GM12865 (cell line): Measurements from ENCODE around the gene XKRX.

Source experiments
- DNase-seq: peaks from one replicate; pipeline ENCODE4 v3.0.0; 2010; ENCODE audit warnings: low read depth
- H3K4me3 ChIP-seq: 2 replicates; pipeline ENCODE4 v1.5.1; 2011; ENCODE audit warnings: mild to moderate bottlenecking, low read depth, low read length, control low read depth
- TF ChIP-seq, protein P1 (sequence below): IDR thresholded peaks from 2 replicates; pipeline ENCODE4 v1.5.1; 2011; ENCODE audit warnings: low read length, control low read depth, low read depth, inconsistent platforms; ENCODE audit not compliant: insufficient read depth; ENCODE audit errors: missing control alignments

XKRX gene

DNA sequence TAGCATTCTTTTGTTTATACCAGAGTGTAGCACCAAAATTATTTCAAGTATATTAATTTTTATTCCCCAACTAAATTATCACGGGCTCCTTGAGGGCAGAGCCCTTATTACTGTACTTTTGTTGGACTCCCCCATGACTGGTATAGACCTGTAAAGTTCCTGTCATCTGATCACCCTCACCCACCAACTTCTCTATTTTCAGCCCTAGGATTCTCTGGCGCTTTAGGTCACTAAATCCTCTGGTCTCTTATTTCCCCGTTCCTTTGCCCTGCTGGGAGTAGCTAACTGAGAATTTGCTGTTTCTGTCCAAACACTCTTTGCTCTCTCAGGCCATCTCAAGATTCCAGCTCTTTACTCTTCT lies 3.2 kb upstream of the XKRX start:
- no peak for DNase-seq
- no peak overlapping the region for H3K4me3 ChIP-seq
- TF ChIP-seq, protein P1, sequence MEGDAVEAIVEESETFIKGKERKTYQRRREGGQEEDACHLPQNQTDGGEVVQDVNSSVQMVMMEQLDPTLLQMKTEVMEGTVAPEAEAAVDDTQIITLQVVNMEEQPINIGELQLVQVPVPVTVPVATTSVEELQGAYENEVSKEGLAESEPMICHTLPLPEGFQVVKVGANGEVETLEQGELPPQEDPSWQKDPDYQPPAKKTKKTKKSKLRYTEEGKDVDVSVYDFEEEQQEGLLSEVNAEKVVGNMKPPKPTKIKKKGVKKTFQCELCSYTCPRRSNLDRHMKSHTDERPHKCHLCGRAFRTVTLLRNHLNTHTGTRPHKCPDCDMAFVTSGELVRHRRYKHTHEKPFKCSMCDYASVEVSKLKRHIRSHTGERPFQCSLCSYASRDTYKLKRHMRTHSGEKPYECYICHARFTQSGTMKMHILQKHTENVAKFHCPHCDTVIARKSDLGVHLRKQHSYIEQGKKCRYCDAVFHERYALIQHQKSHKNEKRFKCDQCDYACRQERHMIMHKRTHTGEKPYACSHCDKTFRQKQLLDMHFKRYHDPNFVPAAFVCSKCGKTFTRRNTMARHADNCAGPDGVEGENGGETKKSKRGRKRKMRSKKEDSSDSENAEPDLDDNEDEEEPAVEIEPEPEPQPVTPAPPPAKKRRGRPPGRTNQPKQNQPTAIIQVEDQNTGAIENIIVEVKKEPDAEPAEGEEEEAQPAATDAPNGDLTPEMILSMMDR: no peak

DNA sequence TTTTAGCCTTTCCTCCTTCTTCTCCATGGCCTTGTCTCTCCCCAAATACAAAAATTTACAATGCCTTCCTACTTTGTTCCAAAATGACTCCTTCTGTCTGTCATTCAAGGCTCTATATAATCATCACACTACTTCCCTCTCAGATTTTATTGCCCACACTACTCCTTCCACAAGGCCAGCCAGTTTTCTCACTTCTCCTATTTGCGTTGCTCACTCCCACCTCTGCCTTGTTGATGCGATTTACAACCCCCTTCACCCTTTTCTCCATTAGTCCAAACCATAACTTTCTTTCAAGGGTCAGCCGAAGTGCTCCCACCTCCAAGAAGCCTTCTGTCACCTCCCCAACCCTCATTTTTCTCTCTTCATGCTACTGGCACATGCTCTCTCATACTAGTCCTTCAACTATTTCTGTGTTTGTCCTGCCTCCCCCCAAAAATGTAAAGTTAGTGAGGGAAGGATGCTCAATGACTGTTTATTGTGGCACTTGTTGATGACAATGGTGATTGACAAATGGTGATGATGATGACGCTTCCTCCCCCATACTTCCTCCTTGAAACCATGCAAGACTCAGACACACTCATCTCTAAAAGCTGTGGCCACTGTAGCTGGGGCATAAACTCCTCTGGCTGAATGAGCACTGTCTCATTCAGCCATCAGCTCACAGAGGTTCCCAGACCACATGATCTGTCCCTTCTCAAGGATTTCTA lies 2.7 kb upstream of the XKRX start:
- TF ChIP-seq, protein P1: no peak
- H3K4me3 ChIP-seq: no peak overlapping the region
- peak; percentile 57 for DNase-seq

DNA sequence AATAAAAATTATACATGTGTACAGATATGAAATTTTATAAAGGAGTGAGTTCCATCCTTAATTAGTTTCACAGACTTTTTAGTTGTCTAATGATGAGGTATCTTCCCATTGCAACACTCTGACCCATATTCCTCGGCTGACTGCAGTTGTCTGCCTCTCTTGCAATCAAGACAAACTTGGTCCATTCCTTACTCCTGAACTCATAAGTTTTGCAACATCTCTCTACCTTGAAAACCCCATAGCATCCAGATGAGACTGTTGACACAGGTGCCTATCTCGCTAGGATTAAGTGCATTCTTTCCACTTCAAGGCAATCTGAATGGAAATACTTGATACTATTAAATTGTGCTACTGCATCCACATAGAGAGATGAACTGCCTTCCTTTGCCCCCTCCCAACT lies 2.3 kb downstream of the XKRX start:
- H3K4me3 ChIP-seq: no peak overlapping the region
- TF ChIP-seq, protein P1: no peak
- no peak for DNase-seq

DNA sequence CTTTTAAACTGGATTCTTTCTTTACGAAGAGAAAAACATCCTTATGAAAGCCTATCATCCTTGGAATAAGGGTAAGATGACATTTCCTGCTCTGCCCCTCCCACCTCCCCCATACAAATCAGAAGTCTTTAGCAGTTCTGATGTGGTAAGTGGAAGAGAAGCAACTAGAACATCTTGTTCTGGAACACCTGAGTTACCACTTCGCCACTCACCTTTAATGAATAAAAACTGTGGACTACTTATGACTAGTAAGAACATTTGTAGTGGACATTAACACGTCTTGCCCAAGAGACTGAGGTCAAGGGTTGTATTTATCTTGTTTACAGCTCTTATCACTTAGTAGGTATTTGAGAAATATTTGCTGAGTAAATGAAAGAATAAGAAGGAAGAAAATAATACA lies 4.3 kb downstream of the XKRX start:
- no peak overlapping the region for H3K4me3 ChIP-seq
- TF ChIP-seq, protein P1: no peak
- DNase-seq: no peak

DNA sequence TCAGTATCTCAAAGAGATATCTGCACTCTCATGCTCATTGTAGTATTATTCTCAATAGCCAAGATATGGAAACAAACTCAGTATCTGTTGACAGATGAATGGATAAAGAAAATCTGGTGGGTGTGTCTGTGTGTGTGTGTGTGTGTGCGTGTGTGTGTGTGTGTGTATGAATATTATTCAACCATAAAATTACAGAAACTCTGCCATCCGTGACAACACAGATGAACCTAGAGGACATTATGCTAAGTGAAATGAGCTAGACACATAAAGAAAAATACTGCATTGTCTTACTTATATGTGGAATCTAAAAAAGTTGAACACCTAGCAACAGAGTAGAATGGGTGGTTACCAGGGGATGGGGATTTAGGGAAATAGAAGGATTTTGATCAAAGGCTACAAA lies 13.2 kb downstream of the XKRX start:
- TF ChIP-seq, protein P1: no peak
- H3K4me3 ChIP-seq: no peak overlapping the region
- no peak for DNase-seq

DNA sequence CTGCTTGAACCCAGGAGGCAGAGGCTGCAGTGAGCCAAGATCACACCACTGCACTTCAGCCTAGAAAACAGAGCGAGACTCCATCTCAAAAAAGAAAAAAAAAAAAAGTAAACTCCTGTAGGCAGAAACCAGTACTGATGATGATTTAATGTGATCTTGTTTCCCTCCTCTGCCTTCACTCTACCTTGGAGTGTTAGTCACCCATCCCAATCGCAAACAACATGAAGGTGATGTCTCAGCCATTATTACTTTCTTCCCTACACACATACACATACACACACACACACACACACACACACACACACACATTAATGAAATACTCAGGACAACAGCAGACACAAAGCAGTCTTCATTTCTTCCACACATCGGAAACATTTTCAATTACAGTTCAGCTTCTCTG lies 15.6 kb downstream of the XKRX start:
- TF ChIP-seq, protein P1: no peak
- no peak for DNase-seq
- no peak overlapping the region for H3K4me3 ChIP-seq

DNA sequence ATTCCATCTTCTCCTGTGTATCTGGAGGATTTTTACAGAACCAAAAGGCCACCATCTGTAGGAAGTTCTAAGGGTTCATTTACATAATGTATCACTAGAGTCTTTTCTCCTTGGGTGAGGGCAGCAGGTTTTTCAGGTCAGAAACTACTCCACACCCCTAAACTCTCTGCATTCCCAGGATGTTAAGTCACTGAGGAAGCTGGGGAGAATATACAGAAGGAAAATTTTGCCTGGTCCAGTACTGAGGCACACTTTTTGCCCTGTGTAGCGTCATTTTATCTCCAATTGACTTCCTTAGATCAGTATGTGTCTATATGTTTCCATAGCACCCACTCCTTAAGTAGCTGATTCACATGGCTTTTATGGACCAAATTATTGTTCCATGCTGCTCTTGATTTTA lies 17.0 kb downstream of the XKRX start:
- no peak for DNase-seq
- TF ChIP-seq, protein P1: no peak
- H3K4me3 ChIP-seq: no peak overlapping the region
